ENCODE results near the gene CDSN.

DNA sequence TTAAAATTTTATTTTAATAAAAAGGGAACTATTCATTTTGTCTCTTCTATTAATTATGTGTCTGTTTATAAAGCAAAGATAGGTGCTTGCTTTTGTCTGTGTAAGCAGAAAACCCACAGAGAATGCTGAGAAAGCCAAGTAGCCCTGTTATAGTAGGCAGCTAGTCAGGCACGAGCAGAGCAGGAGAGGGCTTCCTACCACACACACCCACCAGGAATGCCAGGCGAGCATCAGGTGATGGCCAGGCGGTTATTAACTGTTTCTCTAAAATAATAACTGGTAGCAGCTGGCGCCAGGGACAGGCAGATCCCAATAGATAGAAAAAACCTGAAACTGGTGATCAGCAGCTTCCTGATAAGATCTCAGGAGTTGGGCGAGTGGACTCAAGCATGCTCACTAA lies 23.6 kb downstream of the CDSN start:
- TF ChIP-seq POLR2A (IDR thresholded peaks at IDR 0.05; ENCODE audit: low read depth, low read length): no peak
- TF ChIP-seq POLR2AphosphoS5 (IDR thresholded peaks at IDR 0.05; ENCODE audit: low read depth, low read length): no peak

All from GM12891 (cell line).